ENCODE data around the gene UBE2E3. TPM values are rescaled to one million over a fixed set of nuclear protein-coding genes. Genes with fewer than 3 reads are reported as not detected.

UBE2E3 gene
- total RNA-seq = 118 and 123 TPM in 2 replicates

DNA sequence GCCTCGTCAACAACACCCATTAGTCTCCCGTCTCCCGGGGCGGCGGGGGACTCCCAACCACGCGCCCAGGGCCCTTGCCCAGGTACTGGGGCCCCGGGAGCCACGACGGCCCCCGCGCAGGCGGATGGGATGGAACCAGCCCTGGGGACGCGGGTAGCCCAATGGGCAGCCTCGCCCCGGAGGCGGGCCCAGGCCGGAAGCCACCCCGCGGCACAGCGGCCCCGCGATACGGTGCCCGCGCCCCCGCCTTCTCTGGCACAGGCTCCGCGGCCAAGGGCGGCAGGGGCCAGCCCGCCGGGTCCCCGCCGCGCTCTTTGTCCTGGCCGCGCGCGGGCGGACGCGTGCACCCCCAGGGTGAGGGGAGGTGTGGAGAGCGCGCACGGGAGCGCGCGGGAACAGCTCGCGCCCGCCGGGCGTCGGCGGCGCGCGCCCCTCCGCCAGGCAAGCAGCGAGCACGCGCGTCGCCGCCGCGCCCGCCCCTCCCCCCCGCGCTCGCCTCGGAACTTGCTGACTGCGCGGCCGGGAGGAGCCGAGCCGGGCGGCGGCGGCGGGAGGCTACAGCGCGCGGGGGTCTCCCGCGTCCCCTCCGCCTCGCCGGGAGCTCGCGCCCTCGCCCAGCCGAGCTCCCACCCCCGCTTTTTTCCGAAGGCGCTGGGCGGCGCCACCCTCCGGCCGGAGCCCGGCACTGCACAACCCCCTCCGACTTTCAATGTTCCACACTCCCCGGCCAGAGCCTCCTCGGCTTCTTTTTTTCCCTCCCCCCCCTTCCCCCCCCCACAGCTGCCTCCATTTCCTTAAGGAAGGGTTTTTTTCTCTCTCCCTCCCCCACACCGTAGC, at the start of gene UBE2E3:
Gene UBE2E3, plus strand, starts transcription at position 500 of the 837 bp plus-strand sequence. CDS start 1,438 bp downstream, outside the sequence.

